Endothelial cell of umbilical vein (primary cell): ENCODE data around the gene RAPGEF4. TPM values are rescaled to one million over a fixed set of nuclear protein-coding genes. Genes with fewer than 3 reads are reported as not detected.

Source experiments
- BruUV-seq: library from RNA; stranded (reverse); fragments of 400-500 nt; replicated peaks from 2 replicates; lab custom pipeline; 2021; lab: Mats Ljungman, UMichigan
- CTCF ChIA-PET: fragments of 300-600, 350-600 bp; sonication (Branson Sonifier 250); formaldehyde crosslinking; loops from one replicate; lab custom pipeline; 2021; ENCODE audit warnings: antibody characterized with exemption, inconsistent platforms; lab: Charles Lee
- POLR2A ChIA-PET: fragments of 300-600, 350-600 bp; sonication (Branson Sonifier 250); formaldehyde crosslinking; loops from one replicate; lab custom pipeline; 2021; ENCODE audit warnings: antibody characterized with exemption, inconsistent platforms; lab: Charles Lee
- DNase-seq: peaks from one replicate; pipeline ENCODE4 v3.0.0-alpha.2; 2011; ENCODE audit warnings: low read depth, low spot score
- FAIRE-seq: peaks from 2 replicates; lab custom pipeline; 2011; peaks lifted over from hg19 to GRCh38; lab: Jason Lieb, UNC
- H2AFZ ChIP-seq: 2 replicates; pipeline ENCODE4 v1.6.0; 2012; ENCODE audit warnings: low read depth, low read length, control low read depth, inconsistent platforms
- H3K27ac ChIP-seq: 2 replicates; pipeline ENCODE4 v1.5.1; 2011; ENCODE audit warnings: low read depth, mild to moderate bottlenecking, control low read depth, low read length, moderate library complexity; ENCODE audit not compliant: insufficient read depth
- H3K27me3 ChIP-seq, 2 experiments: 2 replicates each; pipeline versions ENCODE4 v1.6.0 to v1.6.1; 2011; ENCODE audit warnings: low read length in 2 of 2, mixed read lengths in 1 of 2; ENCODE audit not compliant: control insufficient read depth in 2 of 2, insufficient read depth in 2 of 2
- H3K36me3 ChIP-seq, 2 experiments: 2 replicates in 1 of 2; 3 replicates in 1 of 2; pipeline ENCODE4 v1.5.1; 2011; ENCODE audit warnings: low read length in 2 of 2, mild to moderate bottlenecking in 1 of 2, moderate library complexity in 1 of 2; ENCODE audit not compliant: control insufficient read depth in 2 of 2, insufficient read depth in 2 of 2; ENCODE audit errors: extremely low read depth in 1 of 2
- H3K4me1 ChIP-seq: 3 replicates; pipeline ENCODE4 v1.5.1; 2011; ENCODE audit warnings: mild to moderate bottlenecking, low read length; ENCODE audit not compliant: control insufficient read depth, insufficient read depth; ENCODE audit errors: extremely low read depth
- H3K4me2 ChIP-seq: 2 replicates; pipeline ENCODE4 v1.6.1; 2011; ENCODE audit warnings: low read length, control low read depth, mixed read lengths; ENCODE audit not compliant: insufficient read depth
- H3K4me3 ChIP-seq, 3 experiments: fragments of 200-600 bp in 1 of 3; sonication (generic), shearing (Covaris generic) in 1 of 3; replicated peaks in 1 of 3; 2 replicates each; pipeline ENCODE4 v1.5.1; 2011 to 2016; ENCODE audit warnings: control low read depth in 3 of 3, low read length in 3 of 3, mild to moderate bottlenecking in 2 of 3, inconsistent platforms in 1 of 3, low read depth in 1 of 3, moderate library complexity in 1 of 3; ENCODE audit not compliant: insufficient read depth in 1 of 3
- H3K79me2 ChIP-seq: 2 replicates; pipeline ENCODE4 v1.6.0; 2012; ENCODE audit warnings: low read length, inconsistent platforms; ENCODE audit not compliant: control insufficient read depth, insufficient read depth
- H3K9ac ChIP-seq: replicated peaks from 2 replicates; pipeline ENCODE3; 2011; ENCODE audit warnings: low read length, control low read depth; ENCODE audit not compliant: insufficient read depth; ENCODE audit errors: extremely low read depth
- H3K9me1 ChIP-seq: replicated peaks from 3 replicates; pipeline ENCODE4 v1.6.0; 2011; ENCODE audit warnings: mild to moderate bottlenecking, low read length; ENCODE audit not compliant: control insufficient read depth, insufficient read depth; ENCODE audit errors: extremely low read depth
- H3K9me3 ChIP-seq: replicated peaks from 2 replicates; pipeline ENCODE4 v1.5.1; 2012; ENCODE audit warnings: low read length, inconsistent platforms; ENCODE audit not compliant: control insufficient read depth, insufficient read depth
- H4K20me1 ChIP-seq: replicated peaks from 2 replicates; pipeline ENCODE3; 2011; ENCODE audit warnings: mild to moderate bottlenecking, low read length; ENCODE audit not compliant: control insufficient read depth, insufficient read depth; ENCODE audit errors: extremely low read depth
- EZH2 ChIP-seq: IDR thresholded peaks from 2 replicates; pipeline ENCODE4 v1.6.1; 2012; ENCODE audit warnings: borderline replicate concordance, low read depth, mild to moderate bottlenecking, moderate library complexity, low read length, inconsistent platforms; ENCODE audit not compliant: severe bottlenecking
- FOS ChIP-seq: IDR thresholded peaks from 2 replicates; pipeline ENCODE4 v1.6.1; 2011; ENCODE audit warnings: mild to moderate bottlenecking, low read length, moderate library complexity, borderline replicate concordance; ENCODE audit not compliant: insufficient read depth
- GATA2 ChIP-seq: IDR thresholded peaks from 2 replicates; pipeline ENCODE4 v1.7.0; 2011; ENCODE audit warnings: low read depth, mild to moderate bottlenecking, moderate library complexity, mixed read lengths, low read length; ENCODE audit not compliant: insufficient read length, insufficient read depth
- JUN ChIP-seq: IDR thresholded peaks from 2 replicates; pipeline ENCODE4 v1.6.1; 2011; ENCODE audit warnings: borderline replicate concordance, low read depth; ENCODE audit not compliant: insufficient read length, insufficient read depth
- MAX ChIP-seq: IDR thresholded peaks from 2 replicates; pipeline ENCODE4 v1.6.1; 2011; ENCODE audit not compliant: insufficient read depth, insufficient read length
- MYC ChIP-seq: IDR thresholded peaks from one replicate; pipeline ENCODE4 v1.6.1; 2011; ENCODE audit warnings: mild to moderate bottlenecking, low read depth, low read length
- POLR2A ChIP-seq: IDR thresholded peaks from 2 replicates; pipeline ENCODE4 v1.6.1; 2012; ENCODE audit warnings: low read depth, mild to moderate bottlenecking, control low read depth, low read length
- POLR2AphosphoS5 ChIP-seq: IDR thresholded peaks from 2 replicates; pipeline ENCODE4 v1.6.1; 2012; ENCODE audit warnings: low read depth, mild to moderate bottlenecking, control low read depth, low read length, moderate library complexity; ENCODE audit not compliant: insufficient read depth
- dilution Hi-C: fragments of 300-500 bp; cut with MboI; formaldehyde crosslinking; loops from one replicate; pipeline ENCODE4 v1.15.0; 2019; ENCODE audit warnings: low sequenced_read_pairs; ENCODE audit not compliant: extremely low pct_ligation_motif_present
- intact Hi-C: fragments of 100-400 bp; cut with micrococcal nuclease; formaldehyde crosslinking; loops from one replicate; pipeline ENCODE4 v1.10.0; 2022
- polyA plus RNA-seq, 4 experiments: library from polyadenylated mRNA; depleted of rRNA in 3 of 4; stranded (reverse) in 3 of 4; unstranded in 1 of 4; fragments of >200 nt; gene quantifications; 2 replicates each; pipeline versions ENCODE4 v1.2.1 to v1.2.3, GENCODE V29; 2011 to 2012; ENCODE audit warnings: missing spikeins in 1 of 4
- total RNA-seq: library from RNA; stranded (reverse); gene quantifications from 2 replicates; pipeline ENCODE4 v1.2.3, GENCODE V29; 2021
- TF ChIP-seq, protein P1 (sequence below), 2 donors: IDR thresholded peaks; 1 replicate in 1 of 2; 2 replicates in 1 of 2; pipeline ENCODE4 v1.5.1; 2011; ENCODE audit warnings: low read length in 2 of 2, mild to moderate bottlenecking in 2 of 2, moderate library complexity in 2 of 2, control low read depth in 1 of 2, inconsistent platforms in 1 of 2, low read depth in 1 of 2; ENCODE audit not compliant: insufficient read depth in 1 of 2; ENCODE audit errors: extremely low read depth in 1 of 2

RAPGEF4 gene
- total and polyA plus RNA-seq, 2 donors (not counting 3 experiments of a cell fraction or from before 2014, with no cell fraction given), result 7.2 to 9.2 TPM

DNA sequence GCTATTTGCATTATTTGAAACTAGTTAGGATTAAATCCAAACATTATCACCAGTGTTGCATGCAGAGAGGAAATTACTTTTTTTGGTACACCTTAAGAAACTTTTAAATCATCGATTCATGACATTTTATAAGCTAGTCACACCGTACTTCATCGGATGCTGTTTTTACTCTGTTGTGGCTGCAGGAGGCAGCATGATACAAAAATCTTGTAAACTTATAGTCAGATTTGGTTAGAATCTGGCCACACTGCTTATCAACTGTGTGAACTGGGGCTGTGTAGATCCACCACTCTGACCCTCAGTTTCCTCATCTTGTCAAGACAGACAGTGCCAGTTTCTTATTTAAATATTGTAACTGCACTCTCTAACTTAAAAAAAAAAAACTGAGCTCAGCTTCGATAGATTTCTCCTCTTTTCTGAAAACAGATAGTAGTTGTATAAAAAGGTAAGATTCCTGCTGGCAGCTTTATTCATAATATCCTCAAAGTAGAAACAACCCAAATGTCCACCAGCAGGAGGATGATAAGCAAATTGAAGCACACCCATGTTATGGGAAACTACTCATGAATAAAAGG, 77.8 kb downstream of the RAPGEF4 start:
- Histone ChIP-seq H3K4me2 (no peak overlapping the region), H3K36me3 (no peaks in the 10 kb centered on the region), H3K9me1 (no peaks in the 10 kb centered on the region), H3K4me1 (no peaks in the 10 kb centered on the region), H4K20me1 (no peaks in the 10 kb centered on the region), H3K79me2 (no peaks in the 10 kb centered on the region), H2AFZ (no peak overlapping the region), H3K9ac (no peak overlapping the region), H3K4me3 (no peak overlapping the region), H3K9me3 (no peaks in the 10 kb centered on the region), H3K27me3 (peaks cover 0 to 2% of the 10 kb centered on the region in 2 experiments), H3K27ac (no peak overlapping the region)
- dilution Hi-C loops, result no loop called here
- no TSS peak for BruUV-seq
- FAIRE-seq (peak; percentile 86), DNase-seq (peak; percentile 68)
- ChIA-PET CTCF (interaction anchor here (0.5 to 3.5 kb wide), 49 partner anchors 8 to 581 kb away, joined by 3 to 280 read pairs (median 5); no protein-coding TSS in a partner anchor), POLR2A (interaction anchor here (1.5 kb wide), 1 partner anchor 118 kb away, joined by 10 read pairs; no protein-coding TSS in a partner anchor)
- no peak for TF ChIP-seq FOS
- TF ChIP-seq, protein P1, sequence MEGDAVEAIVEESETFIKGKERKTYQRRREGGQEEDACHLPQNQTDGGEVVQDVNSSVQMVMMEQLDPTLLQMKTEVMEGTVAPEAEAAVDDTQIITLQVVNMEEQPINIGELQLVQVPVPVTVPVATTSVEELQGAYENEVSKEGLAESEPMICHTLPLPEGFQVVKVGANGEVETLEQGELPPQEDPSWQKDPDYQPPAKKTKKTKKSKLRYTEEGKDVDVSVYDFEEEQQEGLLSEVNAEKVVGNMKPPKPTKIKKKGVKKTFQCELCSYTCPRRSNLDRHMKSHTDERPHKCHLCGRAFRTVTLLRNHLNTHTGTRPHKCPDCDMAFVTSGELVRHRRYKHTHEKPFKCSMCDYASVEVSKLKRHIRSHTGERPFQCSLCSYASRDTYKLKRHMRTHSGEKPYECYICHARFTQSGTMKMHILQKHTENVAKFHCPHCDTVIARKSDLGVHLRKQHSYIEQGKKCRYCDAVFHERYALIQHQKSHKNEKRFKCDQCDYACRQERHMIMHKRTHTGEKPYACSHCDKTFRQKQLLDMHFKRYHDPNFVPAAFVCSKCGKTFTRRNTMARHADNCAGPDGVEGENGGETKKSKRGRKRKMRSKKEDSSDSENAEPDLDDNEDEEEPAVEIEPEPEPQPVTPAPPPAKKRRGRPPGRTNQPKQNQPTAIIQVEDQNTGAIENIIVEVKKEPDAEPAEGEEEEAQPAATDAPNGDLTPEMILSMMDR (IDR thresholded peaks at IDR 0.05; ENCODE audit: extremely low read depth in 1 of 2, insufficient read depth in 1 of 2, low read depth in 1 of 2, low read length in 2 of 2), result peak in 1 of 2 donors; percentile 37
- intact Hi-C loops, result loop anchor here (1.0 kb wide), 2 partner anchors 51 to 119 kb away; no protein-coding TSS in a partner anchor

DNA sequence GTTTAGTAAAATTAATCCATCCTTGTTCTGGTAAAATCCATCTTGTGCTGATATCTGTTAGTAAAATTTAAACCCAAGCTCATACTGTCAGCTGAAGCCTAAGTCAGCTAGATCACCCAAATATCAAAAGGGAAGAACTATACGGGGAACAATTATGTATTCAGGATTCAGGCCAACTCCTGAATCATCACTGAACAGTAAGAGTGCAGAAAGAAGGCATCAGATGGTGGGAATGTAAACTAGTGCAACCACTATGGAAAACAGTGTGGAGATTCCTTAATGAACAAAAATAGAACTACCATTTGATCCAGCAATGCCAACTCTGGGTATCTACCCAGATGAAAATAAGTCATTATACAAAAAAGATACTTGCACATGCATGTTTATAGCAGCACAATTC, 81.8 kb downstream of the RAPGEF4 start:
- FAIRE-seq (no peak), DNase-seq (no peak)
- H3K79me2 ChIP-seq, result no peaks in the 10 kb centered on the region
- POLR2A ChIA-PET, result no interaction called here
- CTCF ChIA-PET, result interaction anchor here (1.0 kb wide), 1 partner anchor 114 kb away, joined by 4 read pairs; no protein-coding TSS in a partner anchor
- no peak overlapping the region for H2AFZ ChIP-seq
- intact Hi-C loops, result no loop called here
- H4K20me1 ChIP-seq, result no peaks in the 10 kb centered on the region
- H3K9ac ChIP-seq, result no peak overlapping the region
- no peak overlapping the region for H3K27ac ChIP-seq
- no peaks in the 10 kb centered on the region for H3K27me3 ChIP-seq
- no peaks in the 10 kb centered on the region for H3K36me3 ChIP-seq
- no TSS peak for BruUV-seq
- no peak overlapping the region for H3K4me2 ChIP-seq
- no peaks in the 10 kb centered on the region for H3K9me1 ChIP-seq
- TF ChIP-seq EZH2 (no peak), MAX (no peak), JUN (no peak), FOS (no peak), MYC (no peak), POLR2A (no peak), POLR2AphosphoS5 (no peak), GATA2 (no peak)
- TF ChIP-seq, protein P1 (IDR thresholded peaks at IDR 0.05; ENCODE audit: extremely low read depth in 1 of 2, insufficient read depth in 1 of 2, low read depth in 1 of 2, low read length in 2 of 2), result no peak
- dilution Hi-C loops, result no loop called here
- peaks cover 15% of the 10 kb centered on the region for H3K4me1 ChIP-seq
- H3K9me3 ChIP-seq, result no peaks in the 10 kb centered on the region
- no peak overlapping the region for H3K4me3 ChIP-seq
